A204.1 (cell line): Measurements from ENCODE around the gene AK4.
"Not testable (repeated sequence)": the region's sequence is repeated elsewhere in the genome, so short reads cannot be mapped to it uniquely, and the experiment has no call there.

Experiments used
- FAIRE-seq: peaks from 2 replicates; lab custom pipeline; 2012; peaks lifted over from hg19 to GRCh38; lab: Jason Lieb, UNC

Gene AK4

DNA sequence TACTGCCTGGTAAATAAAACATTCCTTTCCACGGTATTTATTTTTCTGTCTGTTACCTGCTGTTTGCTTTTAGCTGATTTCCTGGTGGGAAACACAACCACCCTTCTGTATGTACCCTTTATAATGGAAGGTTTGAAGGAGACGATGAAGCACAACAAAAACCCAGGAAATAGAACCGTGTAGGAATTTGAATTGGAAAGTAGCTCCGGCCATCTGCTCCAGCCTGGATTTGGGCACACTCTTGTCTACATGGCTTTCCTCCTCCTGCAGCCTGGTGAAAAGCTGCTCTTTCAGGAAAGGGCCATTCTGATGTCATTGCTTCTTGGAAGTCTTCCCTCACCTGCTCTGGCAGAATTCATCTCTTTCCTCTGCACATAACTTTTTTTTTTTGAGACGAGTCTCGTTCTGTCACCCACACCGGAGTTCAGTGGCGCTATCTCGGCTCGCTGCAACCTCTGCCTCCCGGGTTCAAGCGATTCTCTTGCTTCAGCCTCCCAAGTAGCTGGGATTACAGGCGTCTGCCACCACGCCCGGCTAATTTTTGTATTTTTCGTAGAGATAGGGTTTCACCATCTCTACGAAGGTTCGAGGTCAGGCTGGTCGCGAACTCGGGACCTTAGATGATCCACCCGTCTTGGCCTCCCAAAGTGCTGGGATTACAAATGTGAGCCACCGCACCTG is 2.7 kb downstream of the AK4 start:
- FAIRE-seq = no peak

DNA sequence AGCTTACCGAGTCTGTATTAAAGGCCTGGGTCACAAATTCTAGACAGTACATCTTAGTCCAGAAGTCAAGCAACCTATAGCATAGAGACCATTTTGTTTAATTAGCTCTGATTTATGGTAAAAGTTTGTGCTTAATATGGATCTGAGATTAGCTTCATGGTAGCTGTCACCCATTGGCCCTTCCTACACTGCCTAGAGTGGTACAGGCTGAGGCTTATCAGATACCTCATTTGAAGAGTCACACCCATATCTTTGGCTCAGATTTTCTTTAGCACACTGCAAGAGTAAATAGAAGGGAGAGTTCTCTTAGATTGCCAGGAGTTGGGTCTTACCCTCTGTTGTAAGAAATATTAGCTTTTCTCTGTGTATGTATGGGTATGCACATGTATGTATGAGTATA is 3.6 kb downstream of the AK4 start:
- no peak for FAIRE-seq

DNA sequence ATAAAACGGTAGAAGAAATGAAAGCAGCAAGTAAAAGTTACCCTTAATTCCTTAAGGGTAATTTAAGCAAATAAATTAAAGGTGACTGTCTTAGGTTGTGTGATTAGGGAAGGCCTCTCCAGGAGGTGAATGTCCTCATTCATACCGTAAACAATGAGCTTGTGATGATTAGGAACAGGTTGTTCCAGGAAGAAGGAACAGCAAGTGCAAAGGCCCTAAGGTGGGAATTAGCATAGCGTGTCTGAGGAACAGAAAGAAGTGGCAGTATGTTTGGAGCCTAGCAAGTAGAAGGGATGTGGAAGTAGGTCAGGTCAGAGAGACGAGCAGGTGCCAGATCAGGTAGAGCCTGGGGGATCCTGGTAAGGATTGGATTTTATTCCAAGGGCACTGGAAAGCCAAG is 5.6 kb downstream of the AK4 start:
- no peak for FAIRE-seq

DNA sequence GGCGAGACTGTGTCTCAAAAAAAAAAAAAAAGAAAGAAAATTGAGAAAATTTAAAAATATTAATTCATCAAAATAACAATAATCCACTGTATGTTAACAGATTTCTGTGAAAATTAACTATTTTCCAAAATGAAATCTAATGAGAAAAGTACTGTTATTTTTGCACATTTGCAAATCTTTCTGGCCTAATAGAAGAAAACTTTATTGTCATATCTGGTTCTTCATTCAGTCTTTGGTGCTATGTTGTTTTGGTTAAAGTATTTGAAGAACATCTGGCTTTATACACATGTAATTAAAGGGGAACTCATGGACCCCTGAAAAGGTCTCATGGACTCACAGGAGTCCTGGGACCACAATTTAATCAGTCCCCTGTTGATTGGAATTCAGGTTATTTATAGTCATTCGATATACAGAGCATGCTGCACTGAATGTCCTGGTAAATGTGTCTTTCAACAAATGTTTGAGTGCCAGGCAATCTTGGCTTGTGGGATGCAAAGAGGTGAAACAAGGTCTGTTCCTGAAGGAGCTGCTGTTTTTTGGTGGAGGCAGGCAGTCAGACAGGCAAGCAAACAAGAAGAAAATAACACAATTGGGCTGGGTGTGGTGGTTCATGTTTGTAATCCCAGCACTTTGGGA is 9.0 kb downstream of the AK4 start:
- FAIRE-seq = no peak

DNA sequence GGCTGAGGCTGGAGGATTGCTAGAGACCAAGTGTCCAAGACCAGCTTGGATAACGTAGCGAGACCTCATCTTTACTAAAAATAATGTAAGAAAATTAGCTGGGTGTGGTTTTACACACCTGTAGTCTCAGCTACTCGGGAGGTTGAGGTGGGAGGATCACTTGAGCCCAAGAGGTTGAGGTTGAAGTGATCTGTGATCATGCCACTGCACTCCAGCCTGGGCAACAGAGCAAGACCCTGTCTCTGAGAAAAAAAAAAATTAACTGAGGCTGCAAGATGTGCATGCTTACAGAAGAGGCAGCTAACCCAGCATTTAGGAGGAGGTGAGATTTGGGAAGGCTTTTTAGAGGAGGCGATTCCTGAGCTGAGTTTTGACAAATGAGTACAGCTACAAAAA is 9.5 kb downstream of the AK4 start:
- FAIRE-seq = no peak

DNA sequence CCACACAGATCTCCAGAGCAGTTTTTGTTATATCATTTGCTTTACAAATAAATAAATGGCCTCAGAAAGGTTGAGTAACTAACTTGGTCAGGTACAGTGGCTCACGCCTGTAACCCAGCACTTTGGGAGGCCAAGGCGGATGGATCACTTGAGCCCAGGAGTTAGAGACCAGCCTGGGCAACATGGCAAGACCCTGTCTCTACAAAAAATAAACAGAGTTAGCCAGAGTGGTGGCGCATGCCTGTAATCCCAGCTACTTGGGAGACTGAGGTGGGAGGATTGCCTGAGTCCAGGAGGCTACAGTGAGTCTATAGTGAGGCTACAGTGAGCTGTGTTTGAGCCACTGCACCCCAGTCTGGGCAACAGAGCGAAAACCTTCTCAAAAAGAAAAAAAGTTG is 11.3 kb downstream of the AK4 start:
- not testable (repeated sequence) for FAIRE-seq

DNA sequence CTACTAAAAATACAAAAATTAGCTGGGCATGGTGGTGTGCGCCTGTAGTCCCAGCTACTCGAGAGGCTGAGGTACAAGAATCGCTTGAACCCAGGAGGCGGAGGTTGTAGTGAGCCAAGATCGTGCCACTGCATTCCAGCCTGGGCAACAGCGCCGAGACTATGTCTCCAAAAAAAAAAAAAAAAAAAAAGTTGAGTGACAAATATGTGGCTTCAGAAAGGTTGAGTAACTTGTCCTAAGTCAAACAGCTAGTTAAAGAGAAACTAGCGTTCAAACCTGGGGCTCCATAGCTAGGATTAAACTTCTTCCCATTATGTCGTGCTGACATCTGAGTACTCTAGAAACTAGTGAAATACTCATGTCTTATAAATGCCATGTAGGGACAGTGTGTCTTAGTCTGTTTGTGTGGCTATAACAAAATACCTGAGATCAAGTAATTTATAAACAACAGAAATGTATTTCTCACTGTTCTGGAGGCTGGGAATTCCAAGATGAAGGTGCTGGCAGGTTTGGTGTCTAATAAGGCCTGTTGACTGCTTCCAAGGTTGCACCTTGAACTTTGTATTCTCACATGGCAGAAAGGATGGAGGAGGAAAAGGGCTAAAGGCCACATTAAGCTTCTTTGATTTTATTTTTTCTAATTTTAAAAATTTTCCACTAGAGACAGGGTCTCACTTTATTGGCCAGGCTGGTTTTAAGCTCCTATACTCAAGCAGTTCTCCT is 12.0 kb downstream of the AK4 start:
- no peak for FAIRE-seq

DNA sequence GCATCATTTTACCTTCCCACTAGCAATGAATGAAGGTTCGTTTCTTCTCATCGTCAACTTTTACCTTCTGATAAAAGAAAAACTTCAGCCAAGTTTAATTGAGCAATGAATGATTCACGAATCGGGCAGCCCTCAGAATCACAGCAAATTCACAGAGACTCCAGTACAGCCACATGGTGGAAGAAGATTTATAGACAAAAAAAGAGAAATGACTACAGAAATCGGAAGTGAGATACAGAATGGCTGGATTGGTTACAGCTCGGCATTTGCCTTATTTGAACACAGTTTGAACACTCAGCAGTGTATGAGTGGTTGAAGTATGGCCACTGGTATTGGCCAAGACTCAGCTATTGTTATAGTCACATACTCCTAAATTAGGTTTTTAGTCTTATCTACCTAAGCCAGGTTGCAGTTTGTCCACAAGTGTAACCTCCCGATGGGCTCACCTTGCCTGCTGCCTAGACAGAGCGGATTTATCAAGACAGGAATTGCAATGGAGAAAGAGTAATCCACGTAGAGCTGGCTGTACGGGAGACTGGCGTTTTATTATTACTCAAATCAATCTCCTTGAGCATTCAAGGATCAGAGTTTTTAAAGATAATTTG is 15.3 kb downstream of the AK4 start:
- FAIRE-seq = no peak

DNA sequence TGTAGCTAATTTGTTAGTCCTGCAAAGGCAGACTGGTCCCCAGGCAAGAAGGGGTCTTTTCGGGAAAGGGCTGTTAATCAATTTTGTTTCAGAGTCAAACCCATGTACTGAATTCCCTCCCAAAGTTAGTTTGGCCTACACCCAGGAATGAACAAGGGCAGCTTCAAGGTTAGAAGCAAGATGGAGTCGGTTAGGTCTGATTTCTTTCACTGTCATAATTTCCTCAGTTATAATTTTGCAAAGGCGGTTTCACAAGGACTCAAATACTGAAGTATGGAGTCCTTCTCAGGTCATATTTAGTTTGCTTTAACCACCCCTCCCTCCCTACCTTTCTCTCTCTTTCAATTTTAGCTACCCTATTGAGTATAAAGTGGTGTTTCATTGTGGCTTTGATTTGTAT is 16.1 kb downstream of the AK4 start:
- not testable (repeated sequence) for FAIRE-seq

DNA sequence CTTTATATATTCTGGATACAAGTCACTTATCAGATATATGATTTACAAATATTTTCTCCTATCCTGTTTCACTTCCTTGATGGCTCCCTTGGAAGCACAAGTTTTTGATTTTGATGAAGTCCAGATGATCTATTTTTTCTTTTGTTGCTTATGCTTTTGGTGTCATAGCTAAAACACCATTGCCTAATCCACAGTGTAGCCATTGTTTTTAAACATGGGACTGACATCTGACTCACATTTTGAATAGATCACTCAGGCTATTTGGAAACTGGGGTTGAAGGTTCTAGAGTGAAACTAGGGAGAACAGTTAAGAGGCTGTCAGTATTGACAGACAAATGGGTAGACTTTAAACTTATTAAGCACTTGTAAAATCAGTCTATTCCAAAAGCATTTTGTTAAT is 16.6 kb downstream of the AK4 start:
- no peak for FAIRE-seq

DNA sequence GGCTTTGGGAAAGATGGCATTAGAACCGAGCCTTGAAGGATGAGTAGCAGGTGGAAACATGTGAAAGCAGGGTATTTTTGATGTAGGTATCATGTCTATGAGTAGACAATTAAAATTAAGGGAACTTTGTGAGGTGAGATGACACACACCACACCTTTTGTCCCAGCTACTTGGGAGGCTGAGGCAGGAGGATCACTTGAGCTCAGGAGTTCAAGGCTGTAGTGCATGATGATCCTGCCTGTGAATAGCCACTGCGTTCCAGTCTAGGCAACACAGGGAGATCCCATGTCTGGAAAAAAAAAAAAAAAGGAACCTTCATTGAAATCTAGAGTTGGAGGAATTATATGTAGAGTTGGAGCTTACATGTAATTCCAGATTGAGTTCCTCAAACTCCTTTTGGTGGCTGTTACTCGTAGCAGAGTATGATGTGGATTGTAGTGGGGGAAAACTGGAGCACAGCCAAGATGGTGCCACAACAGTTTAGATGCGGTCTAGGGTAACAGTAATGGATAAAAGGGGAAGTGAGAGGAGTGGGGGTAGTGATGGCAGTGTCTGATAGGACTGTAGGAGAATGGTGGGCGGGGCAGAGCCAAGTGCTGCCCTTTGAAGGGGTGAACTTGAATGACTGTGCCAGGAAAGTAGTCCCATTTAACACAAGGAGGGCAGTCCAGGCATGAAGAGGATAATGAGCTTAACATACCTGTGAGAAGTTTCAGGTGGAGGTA is 17.4 kb downstream of the AK4 start:
- FAIRE-seq = no peak

DNA sequence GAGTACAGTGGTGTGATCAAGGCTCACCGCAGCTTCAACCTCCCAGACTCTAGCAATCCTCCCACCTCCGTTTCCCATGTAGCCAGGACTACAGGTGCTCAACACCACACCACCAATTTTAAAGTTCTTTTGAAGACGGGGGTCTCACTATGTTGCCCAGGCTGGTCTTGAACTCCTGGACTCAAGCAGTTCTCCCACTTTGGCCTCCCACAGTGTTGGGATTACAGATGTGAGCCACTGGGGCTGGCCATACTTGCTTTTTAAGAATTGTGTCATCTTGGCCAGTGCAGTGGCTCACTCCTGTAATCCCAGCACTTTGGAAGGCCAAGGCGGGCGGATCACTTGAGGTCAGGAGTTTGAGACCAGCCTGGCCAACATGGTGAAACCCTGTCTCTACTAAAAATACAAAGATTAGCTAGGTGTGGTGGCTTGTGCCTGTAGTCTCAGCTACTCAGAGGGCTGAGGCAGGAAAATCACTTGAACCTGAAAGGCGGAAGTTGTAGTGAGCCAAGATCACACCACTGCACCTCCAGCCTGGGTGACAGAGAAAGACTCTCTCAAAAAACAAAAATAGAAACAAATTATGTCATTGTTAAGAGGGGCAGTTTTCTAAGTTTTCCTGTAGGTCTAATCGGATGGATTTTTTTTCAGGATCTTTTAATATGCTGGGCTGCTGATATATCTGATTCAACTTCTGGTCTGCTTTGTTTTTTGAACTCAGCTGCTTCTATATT is 18.7 kb downstream of the AK4 start:
- no peak for FAIRE-seq

DNA sequence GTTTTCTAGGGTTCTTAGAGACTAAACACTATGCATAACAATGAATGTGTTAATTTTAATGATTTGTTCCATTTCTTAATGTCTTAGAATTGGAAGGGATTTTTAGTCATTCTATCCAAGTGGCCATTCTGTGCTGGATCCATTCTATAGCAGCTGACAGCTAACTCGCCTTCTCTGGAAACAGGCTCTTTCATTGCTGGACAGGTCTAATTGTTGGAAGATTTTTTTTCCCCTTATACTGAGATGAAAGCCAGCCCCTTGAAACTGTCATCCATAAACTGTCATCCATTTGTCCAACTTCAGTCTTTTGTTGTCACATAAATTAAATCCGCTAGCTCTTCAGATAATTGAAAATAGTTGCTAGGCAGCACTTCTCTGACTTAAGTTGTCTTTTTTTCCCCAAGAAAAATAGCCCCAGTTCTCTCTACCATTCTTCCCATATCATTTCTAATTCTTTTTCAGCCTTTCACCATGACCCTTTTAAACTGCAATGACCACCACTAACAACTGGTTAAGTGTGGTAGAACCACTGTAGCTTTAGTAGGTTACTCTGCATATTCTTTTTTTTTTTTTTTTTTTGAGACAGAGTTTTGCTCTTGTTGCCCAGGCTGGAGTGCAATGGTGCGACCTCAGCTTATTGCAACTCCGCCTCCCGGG is 19.7 kb downstream of the AK4 start:
- FAIRE-seq = no peak

DNA sequence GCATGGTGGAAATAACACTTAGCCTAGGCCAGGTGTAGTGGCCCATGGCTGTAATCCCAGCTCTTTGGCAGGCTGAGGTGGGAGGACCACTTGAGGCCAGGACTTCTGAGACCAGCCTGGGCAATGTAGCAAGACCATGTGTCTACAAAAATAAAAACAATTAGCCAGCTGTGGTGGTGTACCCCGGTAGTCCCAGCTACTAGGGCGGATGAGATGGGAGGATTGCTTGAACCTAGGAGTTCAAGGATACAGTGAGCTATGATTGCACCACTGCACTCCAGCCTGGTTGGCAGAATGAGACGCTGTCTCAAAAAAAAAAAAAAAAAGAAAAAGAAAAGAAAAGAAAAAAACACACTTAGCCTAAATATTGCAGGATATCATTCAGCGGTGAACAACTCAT is 20.9 kb downstream of the AK4 start:
- no peak for FAIRE-seq

DNA sequence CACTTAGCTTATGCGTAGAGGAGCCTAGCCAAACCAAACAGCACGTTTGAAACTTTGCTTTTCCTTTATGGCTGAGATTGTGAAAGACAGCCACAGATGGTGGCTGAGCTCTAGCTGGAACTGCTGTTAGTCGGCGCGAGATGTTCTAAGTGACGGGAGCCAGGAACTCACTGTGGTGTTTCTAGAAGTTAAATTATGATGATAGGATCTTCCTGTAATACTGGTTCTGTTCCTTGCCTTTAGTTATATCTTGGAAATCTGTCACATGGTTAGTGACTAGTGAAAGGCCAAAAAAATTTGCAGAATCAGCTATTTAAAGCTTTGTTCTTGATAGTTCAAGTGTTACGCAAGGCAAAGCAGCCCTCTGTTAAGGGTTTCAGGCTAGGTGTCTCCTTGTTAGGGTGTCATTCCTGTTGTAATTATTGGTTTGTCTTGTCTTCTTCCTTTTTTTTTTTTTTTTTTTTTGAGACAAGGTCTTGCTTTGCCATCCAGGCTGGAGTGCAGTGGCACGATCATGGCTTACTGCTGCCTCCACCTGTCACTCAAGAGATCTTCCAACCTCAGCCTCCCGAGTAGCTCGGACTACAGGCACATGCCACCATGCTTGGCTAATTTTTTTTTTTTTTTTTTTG is 22.6 kb downstream of the AK4 start:
- no peak for FAIRE-seq

DNA sequence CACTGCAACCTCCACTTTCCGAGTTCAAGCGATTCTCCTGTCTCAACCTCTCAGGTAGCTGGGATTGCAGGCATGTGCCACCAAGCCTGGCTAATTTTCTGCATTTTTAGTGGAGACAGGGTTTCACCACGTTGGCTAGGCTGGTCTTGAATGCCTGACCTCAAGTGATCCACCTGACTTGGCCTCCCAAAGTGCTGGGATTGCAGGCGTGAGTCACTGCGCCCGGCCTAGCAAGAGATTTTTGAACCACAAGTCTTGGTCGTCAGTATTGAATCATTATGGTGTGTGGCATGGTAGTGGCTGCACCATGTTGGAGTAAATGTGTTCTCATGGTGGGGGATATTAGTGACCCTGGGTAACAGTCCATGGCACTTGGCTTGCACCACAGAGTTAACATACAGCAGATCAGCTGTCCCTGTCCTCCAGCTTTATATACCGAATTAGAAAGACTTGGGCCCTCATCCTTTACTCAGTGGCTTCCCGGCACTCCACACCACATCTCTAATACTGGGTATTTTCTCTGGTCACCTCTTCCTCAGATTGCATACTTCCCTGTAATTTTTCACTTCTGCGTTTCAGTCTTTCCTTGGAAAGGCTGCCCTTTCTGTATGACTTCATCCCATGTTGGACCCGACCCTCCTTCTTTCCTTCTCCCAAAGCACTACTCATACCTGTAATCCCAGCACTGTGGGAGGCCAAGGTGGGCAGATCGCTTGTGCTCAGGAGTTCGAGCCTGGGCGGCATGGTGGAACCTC is 25.1 kb downstream of the AK4 start:
- FAIRE-seq = no peak

DNA sequence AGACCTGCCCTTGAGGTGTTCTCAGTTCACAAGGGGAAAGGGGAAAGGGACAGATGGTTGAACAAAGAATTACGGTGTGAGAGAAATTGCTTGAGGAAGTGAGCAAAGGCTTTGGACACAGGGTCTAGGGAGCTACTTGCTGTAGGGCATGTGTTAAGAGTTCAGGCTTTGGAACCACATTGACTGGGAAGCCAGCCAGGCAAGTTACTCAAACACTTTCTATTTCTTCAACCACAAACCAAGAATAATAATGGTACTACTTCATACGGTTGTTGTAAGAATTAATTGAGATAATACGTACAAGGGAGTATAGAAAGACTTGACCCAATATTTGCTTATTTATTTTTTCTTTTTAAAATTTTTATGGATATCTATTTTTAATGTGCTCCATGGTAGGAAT is 26.6 kb downstream of the AK4 start:
- no peak for FAIRE-seq

DNA sequence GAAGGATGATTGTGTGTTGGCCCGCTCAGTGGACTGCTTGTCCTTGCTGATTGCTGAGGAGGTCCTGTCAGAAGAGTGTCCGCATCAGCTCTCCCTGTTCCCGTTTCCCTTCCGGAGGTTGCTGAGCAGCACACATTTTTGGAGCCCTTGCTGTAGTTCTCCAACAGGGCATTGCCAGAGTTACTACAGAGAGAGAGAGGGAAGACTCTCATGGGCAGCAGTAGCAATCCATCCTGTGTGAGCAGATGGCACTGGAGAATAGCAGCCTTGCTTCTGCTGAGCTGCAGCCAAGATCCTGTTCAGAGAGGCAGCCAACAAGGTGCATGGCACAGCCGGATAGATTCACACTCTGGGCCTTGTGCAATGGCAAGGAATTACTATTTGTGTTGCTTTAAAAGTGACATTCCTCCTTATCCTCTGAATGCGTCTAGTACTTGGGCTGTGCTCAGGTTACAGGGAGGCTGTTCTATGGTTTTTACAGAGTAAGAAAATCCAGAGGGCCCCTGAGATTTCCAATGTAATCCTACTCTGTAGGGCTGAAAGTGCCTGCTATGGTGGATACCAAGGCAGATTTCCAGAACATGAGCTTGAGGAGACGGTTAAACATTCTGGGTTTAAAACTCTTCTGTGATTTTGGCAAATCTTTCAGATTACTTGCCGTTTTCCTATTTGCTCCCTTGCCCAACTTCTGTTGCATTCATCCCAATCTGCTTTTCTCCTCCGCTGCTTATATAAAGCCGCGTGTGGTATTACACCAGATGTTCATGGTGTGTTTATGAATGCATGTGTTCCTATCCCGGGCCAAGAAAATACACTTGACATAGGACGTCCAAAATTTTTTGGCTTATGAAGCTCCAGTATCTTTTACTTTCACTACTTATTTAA is 27.4 kb downstream of the AK4 start:
- no peak for FAIRE-seq

DNA sequence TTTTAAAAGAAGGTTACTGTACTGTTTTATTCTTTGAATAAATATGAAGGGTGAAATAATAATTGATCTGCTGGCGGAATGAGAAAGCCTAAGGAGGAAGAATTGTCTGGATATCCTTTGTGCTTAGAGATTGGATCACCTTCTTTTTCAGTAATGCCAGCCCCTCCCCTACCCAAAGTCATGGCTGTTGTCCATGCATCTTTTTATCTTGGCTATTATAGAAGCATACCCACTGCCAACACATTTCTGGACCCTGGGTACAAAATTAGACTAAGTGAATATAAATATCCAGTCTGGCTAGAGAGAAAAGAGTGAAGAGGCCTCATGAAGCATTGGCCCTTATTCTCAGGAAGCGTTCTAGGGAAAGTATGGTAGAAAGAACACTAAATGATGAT is 28.1 kb downstream of the AK4 start:
- FAIRE-seq = no peak
